ENCODE measurements around the gene RAPGEF1. TPM values are rescaled to one million over a fixed set of nuclear protein-coding genes. Genes with fewer than 3 reads are reported as not detected.

RAPGEF1 gene
- total and polyA plus RNA-seq, 2 of the 13 experiments (the other 11 are each of a cell fraction or from before 2014, with no cell fraction given), result 21.2 to 38.9 TPM

- TF ChIP-seq ZHX1 (CRISPR knock-in tag; IDR thresholded peaks at IDR 0.05; ENCODE audit: low read depth), result peak; percentile 64; the same call in 1 of the 2 replicates
- no peak for TF ChIP-seq ZZZ3 (CRISPR knock-in tag; IDR thresholded peaks at IDR 0.05; ENCODE audit: borderline replicate concordance)
- TF ChIP-seq ZKSCAN5 (CRISPR knock-in tag; IDR thresholded peaks at IDR 0.05), result no peak
- TF ChIP-seq HDAC1 (CRISPR knock-in tag; IDR thresholded peaks at IDR 0.05), result peak; percentile 98
- peak; percentile 97 for TF ChIP-seq NCOR1 (IDR thresholded peaks at IDR 0.05; ENCODE audit: borderline replicate concordance, low read length)
- no peak for TF ChIP-seq MAZ (IDR thresholded peaks at IDR 0.05; ENCODE audit: borderline replicate concordance, low read depth, low read length)
- TF ChIP-seq MAZ (CRISPR knock-in tag; IDR thresholded peaks at IDR 0.05; ENCODE audit: low read depth), result peak; percentile 58
- peak; percentile 54; the same call in 1 of the 2 replicates for TF ChIP-seq HMG20B (CRISPR knock-in tag; conservative IDR thresholded peaks at IDR 0.05)
- 0 out of 2 replicates have a peak, but pooled peaks have one; percentile 48 for TF ChIP-seq STAT5B (CRISPR knock-in tag; IDR thresholded peaks at IDR 0.05)
- 0 out of 2 replicates have a peak, but pooled peaks have one; percentile 48 for TF ChIP-seq HES4 (CRISPR knock-in tag; IDR thresholded peaks at IDR 0.05; ENCODE audit: borderline replicate concordance)
- TF ChIP-seq ZNF550 (CRISPR knock-in tag; IDR thresholded peaks at IDR 0.05; ENCODE audit: borderline replicate concordance), result peak; percentile 97
- TF ChIP-seq ZNF572 (CRISPR knock-in tag; IDR thresholded peaks at IDR 0.05), result no peak; the same call in 1 of the 2 replicates
- TF ChIP-seq PTBP1 (IDR thresholded peaks at IDR 0.05; ENCODE audit: low read depth, low read length, poor library complexity, severe bottlenecking), result peak; percentile 47
- peak; percentile 68; the same call in 1 of the 2 replicates for TF ChIP-seq ZNF331 (CRISPR knock-in tag; IDR thresholded peaks at IDR 0.05)
- no peak for TF ChIP-seq RBM39 (IDR thresholded peaks at IDR 0.05; ENCODE audit: low read depth, low read length, poor library complexity, severe bottlenecking)
- peak; percentile 70; the same call in 1 of the 2 replicates for TF ChIP-seq BORCS8-MEF2B (CRISPR knock-in tag; IDR thresholded peaks at IDR 0.05)
- no peak for TF ChIP-seq ZMAT5 (CRISPR knock-in tag; IDR thresholded peaks at IDR 0.05; ENCODE audit: borderline replicate concordance, low read depth)
- 0 out of 2 replicates have a peak, but pooled peaks have one; percentile 19 for TF ChIP-seq RNF2 (conservative IDR thresholded peaks at IDR 0.05; ENCODE audit: low read depth)
- TF ChIP-seq POLR2G (IDR thresholded peaks at IDR 0.05; ENCODE audit: low read depth, low read length), result 0 out of 2 replicates have a peak, but pooled peaks have one; percentile 21
- TF ChIP-seq NAIF1 (CRISPR knock-in tag; IDR thresholded peaks at IDR 0.05; ENCODE audit: borderline replicate concordance), result no peak
- TF ChIP-seq SSRP1 (CRISPR knock-in tag; IDR thresholded peaks at IDR 0.05), result peak; percentile 95; the same call in 1 of the 2 replicates
- TF ChIP-seq, protein P1, sequence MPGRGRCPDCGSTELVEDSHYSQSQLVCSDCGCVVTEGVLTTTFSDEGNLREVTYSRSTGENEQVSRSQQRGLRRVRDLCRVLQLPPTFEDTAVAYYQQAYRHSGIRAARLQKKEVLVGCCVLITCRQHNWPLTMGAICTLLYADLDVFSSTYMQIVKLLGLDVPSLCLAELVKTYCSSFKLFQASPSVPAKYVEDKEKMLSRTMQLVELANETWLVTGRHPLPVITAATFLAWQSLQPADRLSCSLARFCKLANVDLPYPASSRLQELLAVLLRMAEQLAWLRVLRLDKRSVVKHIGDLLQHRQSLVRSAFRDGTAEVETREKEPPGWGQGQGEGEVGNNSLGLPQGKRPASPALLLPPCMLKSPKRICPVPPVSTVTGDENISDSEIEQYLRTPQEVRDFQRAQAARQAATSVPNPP (CRISPR knock-in tag; IDR thresholded peaks at IDR 0.05), result 0 out of 2 replicates have a peak, but pooled peaks have one; percentile 62
- TF ChIP-seq TOPORS (CRISPR knock-in tag; IDR thresholded peaks at IDR 0.05), result peak; percentile 70; the same call in 1 of the 2 replicates
- TF ChIP-seq ELF3 (CRISPR knock-in tag; IDR thresholded peaks at IDR 0.05), result peak; percentile 33
Observed at GRCh38 chr9:131735238-131736128, 4.4 kb downstream of the RAPGEF1 start (continued).
